NCI-H2029 (cell line): ENCODE data around the gene RNASE13.
A peak's percentile ranks its signal among the peaks of the same experiment; 100 is the strongest.

Experiments
- DNase-seq: peaks from one replicate; lab custom pipeline; 2025; lab: John Stamatoyannopoulos, UW

RNASE13 gene, protein sequence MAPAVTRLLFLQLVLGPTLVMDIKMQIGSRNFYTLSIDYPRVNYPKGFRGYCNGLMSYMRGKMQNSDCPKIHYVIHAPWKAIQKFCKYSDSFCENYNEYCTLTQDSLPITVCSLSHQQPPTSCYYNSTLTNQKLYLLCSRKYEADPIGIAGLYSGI

DNA sequence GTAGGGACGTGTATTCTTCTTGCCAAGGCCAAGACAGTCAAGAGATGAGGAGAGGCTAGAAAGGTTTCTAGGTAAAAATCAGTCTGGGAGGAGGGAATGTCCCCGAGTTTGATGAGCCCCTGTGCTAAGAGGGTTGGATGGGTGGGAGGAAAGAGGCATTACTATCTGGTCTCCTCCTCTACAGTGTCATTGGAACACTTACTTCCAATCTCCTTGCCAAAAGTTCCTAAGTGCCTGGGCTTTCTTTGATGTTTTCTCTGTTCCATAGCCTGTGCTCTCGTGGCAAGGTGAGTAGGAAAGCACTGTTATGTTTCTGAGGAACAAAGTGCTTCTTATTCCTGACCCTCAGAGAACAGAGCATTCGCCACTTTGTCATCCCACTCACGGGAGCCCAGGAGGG lies at the start of gene RNASE13:
TSS of gene RNASE13 (minus strand) at position 101 of the 400 bp plus-strand sequence. CDS start 519 bp downstream, outside the sequence.
- no peak for DNase-seq

DNA sequence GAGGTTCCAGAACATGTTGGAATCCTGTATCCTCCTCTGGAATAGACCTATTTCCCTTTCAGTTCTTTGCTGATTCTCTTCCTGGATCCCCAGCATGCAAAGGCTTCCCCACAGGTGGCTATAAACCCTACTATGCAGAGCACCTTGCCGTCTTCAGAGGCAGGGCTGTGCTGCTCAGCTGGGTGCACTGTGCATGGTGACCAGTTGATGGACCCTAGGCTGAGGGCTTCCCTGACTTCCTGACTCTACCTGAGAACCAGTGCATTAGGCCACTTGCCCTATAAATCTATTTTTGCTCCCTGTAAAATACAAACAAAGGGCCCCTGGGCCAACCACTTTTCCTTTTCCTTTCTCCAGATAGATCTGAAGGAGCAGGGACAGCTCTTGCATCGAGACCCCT lies 49.8 kb upstream of the RNASE13 start:
- DNase-seq, result no peak

DNA sequence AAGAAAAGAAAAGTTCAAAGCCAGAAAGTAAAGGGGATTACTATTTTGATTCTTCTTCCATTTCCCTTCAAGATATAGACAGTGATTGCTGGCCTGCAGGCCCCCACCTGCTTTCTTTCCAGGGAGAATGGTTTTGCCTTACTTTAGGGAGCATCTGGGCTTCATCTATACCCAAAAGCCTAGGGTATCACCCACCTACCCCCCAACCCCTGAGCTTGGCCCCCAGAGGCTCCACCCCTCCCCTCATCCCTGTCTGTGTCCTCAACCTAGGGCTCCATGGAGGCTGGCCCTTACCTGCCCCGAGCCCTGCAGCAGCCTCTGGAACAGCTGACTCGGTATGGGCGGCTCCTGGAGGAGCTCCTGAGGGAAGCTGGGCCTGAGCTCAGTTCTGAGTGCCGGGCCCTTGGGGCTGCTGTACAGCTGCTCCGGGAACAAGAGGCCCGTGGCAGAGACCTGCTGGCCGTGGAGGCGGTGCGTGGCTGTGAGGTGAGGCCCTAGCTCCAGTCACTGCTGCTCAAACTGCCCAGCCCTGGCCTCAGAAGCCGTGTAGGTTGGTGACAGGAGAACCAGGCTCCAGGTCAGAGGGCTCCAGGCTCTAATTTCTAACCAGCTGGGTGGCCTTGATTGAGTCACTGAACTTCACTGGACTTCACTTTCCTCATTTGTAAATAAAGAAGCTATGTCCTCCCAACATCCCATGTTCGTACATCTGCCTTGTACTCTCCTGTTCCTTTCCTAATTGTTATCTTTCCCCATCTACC lies 49.1 kb upstream of the RNASE13 start:
- DNase-seq, result no peak

DNA sequence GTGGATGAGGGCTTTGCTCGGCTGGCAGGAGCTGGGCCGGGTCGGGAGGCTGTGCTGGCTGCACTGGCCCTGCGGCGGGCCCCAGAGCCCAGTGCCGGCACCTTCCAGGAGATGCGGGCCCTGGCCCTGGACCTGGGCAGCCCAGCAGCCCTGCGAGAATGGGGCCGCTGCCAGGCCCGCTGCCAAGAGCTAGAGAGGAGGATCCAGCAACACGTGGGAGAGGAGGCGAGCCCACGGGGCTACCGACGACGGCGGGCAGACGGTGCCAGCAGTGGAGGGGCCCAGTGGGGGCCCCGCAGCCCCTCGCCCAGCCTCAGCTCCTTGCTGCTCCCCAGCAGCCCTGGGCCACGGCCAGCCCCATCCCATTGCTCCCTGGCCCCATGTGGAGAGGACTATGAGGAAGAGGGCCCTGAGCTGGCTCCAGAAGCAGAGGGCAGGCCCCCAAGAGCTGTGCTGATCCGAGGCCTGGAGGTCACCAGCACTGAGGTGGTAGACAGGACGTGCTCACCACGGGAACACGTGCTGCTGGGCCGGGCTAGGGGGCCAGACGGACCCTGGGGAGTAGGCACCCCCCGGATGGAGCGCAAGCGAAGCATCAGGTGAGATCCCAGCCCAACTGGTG lies 47.0 kb upstream of the RNASE13 start:
- no peak for DNase-seq

DNA sequence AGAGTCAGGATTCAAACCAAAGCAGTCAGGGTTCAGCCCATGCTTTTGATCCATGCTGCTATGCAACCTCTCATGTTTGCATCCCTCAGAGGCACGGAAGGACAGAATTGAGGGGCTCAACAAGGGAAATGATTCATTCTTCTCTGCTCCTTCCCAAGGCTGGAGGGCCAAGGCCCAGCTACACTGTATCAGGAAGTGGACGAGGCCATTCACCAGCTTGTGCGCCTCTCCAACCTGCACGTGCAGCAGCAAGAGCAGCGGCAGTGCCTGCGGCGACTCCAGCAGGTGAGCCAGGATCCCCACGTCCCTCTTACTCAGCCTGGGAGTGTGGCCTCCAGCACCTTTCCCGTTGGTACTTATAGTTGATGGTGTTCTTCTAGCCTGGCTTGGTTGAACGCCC lies 44.1 kb upstream of the RNASE13 start:
- DNase-seq, result no peak

DNA sequence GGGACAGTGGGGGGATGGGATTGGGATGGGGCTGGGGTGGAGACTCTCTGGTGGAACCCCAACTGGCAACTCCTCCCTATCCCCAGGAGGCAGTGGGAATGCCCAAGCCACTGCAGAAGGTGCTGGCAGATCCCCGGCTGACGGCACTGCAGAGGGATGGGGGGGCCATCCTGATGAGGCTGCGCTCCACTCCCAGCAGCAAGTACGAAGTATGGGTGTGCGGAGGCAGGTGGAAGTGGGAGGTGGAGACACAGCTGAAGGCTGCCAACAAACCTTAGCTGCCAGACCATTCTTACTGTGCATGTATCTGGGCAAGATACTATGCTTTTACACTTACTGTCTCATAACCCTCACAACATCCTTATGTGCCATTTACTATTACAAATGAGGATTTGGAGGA lies 43.7 kb upstream of the RNASE13 start:
- DNase-seq, result no peak

DNA sequence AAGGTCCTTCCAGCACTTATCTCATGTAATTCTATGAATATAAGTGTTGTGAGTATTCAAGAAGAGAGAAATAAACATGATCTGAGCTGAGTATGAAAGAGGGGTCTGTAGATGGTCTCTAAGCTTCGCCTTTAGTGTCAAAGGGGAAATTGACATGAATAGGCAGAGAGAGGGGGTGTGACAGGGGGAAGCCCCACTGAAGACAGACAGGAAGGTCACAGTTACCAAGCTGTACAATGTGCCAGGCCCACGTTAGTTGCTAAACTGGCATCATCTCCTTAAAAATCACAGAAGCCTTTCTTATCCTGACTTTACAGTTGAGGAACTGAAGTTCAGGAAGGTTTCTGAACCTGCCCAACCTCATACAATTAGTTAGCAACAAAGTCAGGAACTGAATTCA lies 43.1 kb upstream of the RNASE13 start:
- no peak for DNase-seq

DNA sequence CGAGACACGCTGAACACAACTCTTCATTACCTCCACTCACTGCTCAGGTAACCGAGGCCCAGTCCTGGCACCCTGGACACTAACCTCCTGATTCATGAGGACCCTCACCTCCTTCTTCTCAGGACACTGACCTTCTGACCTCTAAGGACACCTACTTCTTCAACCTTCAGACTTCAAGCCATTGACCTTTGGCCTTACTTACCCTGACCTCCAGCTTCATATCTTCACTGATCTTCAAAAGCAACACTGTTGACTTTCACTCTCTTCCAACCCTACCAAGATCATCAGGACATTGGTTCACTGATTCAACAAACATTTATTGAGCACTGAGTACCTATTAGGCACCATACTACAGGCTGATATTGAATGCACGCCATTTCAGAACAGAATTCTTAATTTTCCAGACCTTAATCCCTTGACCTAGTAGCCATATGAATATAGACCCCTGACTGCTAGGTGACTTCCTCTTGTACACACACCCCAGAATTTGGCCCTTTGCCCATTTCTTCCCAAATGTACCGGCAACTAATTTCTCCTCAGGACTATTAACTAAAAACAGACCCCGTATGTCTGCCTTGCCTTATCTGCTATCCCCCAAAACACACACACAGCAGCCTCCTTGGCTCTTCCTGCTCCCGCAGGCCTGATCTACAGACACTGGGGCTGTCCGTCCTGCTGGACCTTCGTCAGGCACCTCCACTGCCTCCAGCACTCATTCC lies 41.3 kb upstream of the RNASE13 start:
- no peak for DNase-seq

DNA sequence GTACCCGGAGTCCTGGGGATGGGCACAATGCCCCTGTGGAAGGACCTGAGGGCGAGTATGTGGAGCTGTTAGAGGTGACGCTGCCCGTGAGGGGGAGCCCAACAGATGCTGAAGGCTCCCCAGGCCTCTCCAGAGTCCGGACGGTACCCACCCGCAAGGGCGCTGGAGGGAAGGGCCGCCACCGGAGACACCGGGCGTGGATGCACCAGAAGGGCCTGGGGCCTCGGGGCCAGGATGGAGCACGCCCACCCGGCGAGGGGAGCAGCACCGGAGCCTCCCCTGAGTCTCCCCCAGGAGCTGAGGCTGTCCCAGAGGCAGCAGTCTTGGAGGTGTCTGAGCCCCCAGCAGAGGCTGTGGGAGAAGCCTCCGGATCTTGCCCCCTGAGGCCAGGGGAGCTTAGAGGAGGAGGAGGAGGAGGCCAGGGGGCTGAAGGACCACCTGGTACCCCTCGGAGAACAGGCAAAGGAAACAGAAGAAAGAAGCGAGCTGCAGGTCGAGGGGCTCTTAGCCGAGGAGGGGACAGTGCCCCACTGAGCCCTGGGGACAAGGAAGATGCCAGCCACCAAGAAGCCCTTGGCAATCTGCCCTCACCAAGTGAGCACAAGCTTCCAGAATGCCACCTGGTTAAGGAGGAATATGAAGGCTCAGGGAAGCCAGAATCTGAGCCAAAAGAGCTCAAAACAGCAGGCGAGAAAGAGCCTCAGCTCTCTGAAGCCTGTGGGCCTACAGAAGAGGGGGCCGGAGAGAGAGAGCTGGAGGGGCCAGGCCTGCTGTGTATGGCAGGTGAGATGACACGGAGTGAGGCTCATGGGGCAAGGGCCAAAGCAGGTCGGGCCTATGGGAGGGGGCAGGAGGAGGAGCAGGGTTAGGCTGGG lies 40.0 kb upstream of the RNASE13 start:
- no peak for DNase-seq

DNA sequence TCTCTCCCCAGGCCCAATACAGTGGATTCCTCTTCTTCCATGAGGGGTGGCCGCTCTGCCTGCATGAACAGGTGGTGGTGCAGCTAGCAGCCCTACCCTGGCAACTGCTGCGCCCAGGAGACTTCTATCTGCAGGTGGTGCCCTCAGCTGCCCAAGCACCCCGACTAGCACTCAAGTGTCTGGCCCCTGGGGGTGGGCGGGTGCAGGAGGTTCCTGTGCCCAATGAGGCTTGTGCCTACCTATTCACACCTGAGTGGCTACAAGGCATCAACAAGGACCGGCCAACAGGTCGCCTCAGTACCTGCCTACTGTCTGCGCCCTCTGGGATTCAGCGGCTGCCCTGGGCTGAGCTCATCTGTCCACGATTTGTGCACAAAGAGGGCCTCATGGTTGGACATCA lies 39.3 kb upstream of the RNASE13 start:
- DNase-seq, result no peak

DNA sequence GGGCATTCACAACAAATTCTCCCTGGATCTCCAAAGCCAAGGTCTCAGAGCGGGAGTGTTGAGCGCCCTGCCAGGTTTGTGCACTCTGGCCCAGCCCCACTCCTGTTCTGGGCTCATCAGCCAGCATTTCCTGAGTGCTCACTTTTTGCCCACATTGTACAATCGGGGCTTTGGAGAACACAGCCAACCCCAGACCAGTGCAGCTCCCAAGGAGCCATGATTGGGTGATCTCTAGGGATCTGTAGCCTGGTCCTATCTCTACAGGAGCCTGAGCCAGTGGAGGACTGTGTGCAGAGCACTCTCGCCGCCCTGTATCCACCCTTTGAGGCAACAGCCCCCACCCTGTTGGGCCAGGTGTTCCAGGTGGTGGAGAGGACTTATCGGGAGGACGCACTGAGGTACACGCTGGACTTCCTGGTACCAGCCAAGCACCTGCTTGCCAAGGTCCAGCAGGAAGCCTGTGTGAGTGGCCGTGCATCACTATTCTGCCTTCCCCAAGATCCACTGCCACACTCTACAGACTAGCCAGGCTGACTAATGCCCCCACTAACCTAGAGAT lies 38.3 kb upstream of the RNASE13 start:
- peak; percentile 29 for DNase-seq

DNA sequence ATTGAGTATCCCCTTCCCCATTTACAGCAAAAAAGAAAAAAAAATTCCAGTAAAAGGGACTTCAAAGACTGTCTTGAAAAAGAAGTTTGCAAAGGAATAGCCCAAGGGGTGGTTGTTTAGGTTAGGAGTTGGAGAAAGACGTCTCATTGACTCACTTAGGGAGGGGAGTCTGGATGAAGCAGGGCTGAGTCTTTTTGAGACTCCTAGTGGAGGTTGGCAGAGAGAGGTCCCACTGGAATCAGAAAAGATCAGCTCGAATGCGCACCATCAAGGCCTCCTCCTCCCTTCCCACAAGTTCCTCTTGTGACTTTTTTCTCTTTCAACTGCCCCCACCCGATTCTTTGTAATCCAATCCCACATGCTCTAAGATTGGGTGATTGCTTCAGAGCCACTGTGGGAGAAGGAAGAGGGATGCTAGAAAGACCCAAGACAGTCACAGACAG lies 37.4 kb upstream of the RNASE13 start:
- no peak for DNase-seq

DNA sequence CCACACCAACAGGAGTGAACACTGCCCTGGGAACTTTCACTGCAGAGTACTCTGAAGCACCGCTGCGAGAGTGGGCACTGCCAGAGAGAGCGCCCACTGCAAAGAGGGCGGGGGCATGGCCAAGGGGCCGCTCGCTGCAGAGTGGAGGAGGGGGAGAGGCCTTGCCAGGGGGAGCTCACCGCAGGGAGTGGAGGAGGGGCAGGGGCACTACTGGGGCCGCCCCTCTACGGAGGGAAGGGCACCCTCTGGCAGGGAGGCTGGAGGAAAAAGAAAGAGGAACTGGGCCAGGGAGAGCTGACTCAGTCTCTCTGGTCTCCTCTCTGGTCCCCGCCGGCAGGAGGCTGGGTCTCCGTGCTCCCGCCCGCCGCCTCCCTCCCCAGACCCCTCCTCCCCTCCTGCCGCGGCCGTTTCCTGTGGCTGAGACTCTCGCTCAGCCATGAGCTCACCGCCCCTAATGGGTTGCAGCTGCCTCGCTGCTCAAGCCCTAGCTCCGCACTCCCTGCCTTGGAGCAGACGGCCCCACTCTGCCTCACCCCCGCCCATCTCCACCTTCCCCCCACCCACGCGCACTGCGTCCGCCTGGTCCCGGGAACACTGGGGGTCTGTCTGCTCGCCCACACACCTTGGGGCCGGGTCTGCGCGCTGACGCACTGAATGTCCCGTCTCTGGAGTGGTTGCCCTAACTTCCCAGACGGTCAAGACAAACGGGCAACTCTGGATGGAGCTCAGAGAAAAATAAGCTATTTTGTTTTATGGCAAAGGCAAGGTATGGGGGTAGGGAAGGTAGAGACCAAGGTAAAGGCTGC lies 36.8 kb upstream of the RNASE13 start:
- DNase-seq, result peak; percentile 84

DNA sequence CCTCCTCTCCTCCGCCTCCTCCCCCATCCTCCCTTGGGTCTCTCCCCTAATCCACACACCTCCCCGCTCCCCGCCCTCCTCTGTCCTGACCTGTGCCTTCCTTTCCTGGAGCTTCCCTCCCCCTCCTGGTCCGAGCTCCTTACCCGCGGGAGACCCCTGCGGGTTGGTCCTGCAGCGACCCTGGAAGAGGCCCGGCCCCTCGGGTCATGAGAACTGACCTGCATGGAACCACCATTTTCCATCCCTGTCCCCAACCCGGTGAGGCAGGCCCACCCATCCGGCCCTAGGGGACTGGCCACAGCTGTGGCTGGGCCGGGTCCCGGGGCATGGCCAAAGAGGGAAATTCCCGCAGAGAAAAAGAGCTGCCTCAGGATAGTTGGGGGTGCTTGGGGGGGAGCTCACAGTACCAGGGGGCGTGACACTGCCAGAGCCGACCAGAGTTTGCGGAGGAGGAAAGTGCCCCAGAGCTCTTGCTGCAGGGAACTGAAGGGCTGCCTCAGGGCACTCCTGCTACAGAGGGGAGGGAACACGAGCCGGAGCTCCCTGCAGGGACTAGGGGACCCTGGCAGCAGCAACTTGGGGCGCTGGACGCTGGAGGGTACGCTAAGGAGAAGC lies 36.1 kb upstream of the RNASE13 start:
- no peak for DNase-seq

DNA sequence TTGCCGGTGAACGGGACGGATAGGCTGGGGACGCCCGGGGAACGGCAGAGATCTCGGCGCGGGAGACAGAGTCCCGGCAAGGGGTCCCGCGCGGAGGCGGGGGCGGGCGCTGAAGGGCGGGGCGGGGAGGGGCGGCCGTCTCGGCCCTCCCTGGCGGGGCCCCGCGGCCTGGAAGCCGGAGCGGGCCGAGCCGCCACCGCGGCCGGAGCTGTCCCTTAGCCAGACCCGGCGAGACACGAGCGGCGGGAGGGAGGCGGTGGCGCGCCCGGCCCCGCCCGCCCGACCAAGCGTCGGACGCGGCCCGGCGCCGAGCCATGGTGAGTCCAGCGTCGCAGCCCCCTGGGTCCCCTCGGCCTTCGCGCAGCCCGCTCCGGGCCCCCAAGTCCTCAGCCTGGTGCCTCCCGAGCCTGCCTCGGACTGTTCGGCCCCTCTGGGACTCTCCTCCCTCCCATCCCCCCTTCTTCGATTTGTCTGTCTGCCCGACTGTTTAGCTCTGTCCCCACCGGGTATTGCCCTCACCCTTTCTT lies 35.5 kb upstream of the RNASE13 start, which contains the start of gene ARHGEF40:
TSS of gene ARHGEF40 (plus strand) at position 222 of the 527 bp plus-strand sequence. CDS start at position 315, 93 bp downstream.
- no peak for DNase-seq

DNA sequence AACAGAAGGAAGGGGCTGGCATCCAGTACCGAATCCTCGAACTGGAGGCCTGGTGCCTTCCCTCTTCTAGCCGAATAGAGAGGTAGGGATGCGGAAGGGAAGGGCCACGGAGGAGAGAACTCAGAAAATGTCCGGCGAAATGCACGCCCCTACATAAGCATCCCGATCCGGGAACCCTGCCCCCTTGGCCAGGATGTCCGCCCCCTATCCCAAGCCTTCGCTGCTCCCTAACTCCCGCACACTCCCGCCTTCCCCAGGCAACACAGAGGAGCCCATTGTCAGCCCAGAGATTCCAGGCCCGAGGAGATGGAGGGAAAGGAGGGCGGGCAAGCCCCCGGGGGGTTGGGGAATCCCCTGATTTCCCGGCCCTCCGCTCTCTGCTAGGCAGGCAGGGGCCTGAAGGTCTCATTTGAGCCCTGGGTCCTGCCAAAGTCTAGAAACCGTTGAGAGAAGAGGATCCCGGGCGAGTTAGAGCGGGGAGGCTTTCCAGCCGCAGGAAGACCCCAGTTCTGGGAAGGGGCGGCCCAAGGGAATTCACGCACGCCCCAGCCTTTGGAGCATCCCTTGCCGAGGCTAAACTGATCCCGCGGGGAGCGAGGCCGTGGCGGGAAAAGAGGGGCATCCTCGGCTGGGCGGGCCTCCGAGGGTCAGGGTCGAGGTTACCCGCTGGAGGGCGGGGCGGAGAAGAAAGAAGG lies 34.9 kb upstream of the RNASE13 start:
- no peak for DNase-seq

DNA sequence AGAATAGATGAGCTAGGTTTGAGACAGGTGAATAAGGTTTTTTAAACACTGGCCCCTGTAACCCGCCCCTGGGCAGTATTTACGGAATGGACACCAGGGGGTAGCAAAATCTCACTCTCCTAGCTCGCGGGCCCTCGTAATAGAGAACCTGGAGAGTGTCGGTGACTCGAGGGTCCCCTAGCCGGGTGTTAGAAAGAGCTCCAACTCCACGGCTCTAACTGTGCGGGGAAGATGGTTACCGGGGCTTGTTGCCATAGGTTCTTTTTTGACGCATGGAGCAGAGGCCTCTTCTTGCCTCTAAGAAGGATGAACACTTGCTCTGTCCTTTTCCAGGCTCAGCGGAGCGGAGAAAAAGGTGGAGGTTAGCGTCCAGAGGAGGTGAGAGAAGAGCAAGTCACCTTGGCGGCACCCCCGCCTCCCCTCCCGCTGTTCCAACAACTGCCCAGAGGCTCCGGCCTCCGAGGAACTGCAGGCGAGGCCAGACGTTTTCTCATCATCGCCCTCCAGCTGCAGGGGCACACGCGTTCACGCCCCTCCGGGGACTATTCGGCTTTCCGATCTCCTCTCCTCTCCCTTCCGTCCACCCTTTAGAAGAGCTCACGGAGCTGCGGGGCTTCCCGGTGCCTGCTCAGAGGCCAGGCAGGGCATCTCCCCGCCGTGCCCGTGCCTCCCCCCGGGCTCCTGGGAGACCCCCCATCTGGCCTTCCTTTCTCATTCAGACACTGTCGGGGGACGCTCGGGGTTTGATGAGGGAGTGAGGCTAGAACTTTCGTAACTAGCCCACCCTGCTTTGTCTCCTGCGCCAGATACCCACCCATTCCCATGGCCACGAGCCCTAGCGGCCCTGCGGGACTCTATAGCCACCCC lies 34.1 kb upstream of the RNASE13 start:
- DNase-seq, result peak; percentile 31

DNA sequence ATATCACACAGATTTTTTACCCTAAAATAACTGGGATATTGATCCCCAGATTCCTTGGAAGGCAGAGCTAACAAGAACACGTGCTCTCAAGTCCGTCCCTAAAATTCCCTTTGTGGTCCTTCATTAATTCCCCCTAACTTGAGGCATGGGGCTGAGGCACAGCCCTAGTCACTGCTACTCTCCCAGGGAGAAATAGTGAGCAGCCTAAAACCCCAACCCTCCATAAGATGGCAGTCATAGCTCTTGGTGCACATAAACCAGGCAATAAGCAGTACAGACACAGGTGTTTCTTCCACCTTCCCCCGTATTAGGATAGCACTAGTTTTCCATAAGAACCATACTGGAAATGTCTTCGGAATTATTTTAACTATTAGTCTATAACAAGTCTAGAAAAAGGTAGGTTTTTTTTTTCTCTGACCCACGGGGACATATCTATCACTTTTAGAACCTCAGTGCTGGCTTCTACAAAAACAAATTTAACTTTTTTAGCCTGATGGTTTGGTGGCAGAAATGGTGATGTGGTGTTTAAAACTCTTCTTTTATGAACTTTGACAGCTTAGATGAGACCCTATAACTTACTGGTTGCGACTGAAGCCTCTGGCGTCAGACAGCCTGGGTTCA lies 32.4 kb upstream of the RNASE13 start:
- DNase-seq, result no peak
